Natural killer cell (primary cell): ENCODE results near the gene LIPT1. TPM values are rescaled to one million over a fixed set of nuclear protein-coding genes. Genes with fewer than 3 reads are reported as not detected.
A peak's percentile ranks its signal among the peaks of the same experiment; 100 is the strongest.

Experiments used
- ATAC-seq, 3 donors: fragments of 150-1000 bp in 2 of 3; fragments of 200-7000 bp in 1 of 3; cut with Tn5 transposase; 1 replicate in 1 of 3; 2 replicates in 2 of 3; pipeline ENCODE4 v1.10.0; 2021; ENCODE audit warnings: mild to moderate bottlenecking in 2 of 3, moderate library complexity in 2 of 3
- DNase-seq, 2 donors: peaks; one replicate each; pipeline versions ENCODE4 v3.0.0 to v3.0.0-alpha.2; 2013 to 2021; ENCODE audit warnings: mixed read lengths in 1 of 2
- H3K27ac ChIP-seq: one replicate; pipeline ENCODE4 v1.5.1; 2013; ENCODE audit warnings: mild to moderate bottlenecking, low read length
- H3K27me3 ChIP-seq: one replicate; pipeline ENCODE4 v1.6.1; 2013; ENCODE audit warnings: low read length; ENCODE audit not compliant: control insufficient read depth, insufficient read depth
- H3K36me3 ChIP-seq: one replicate; pipeline ENCODE4 v1.6.1; 2013; ENCODE audit warnings: low read length; ENCODE audit not compliant: control insufficient read depth, insufficient read depth
- H3K4me1 ChIP-seq: one replicate; pipeline ENCODE4 v1.6.1; 2013; ENCODE audit warnings: low read length; ENCODE audit not compliant: control insufficient read depth, insufficient read depth
- H3K4me3 ChIP-seq: one replicate; pipeline ENCODE4 v1.5.1; 2013; ENCODE audit warnings: low read length
- H3K9me3 ChIP-seq: one replicate; pipeline ENCODE4 v1.6.1; 2013; ENCODE audit warnings: low read length; ENCODE audit not compliant: control insufficient read depth, insufficient read depth
- H3K27ac Mint-ChIP-seq, 2 donors: one replicate each; pipeline ENCODE4 v1.8.0; 2022; ENCODE audit warnings: mild to moderate bottlenecking in 2 of 2, mixed read lengths in 2 of 2, moderate library complexity in 1 of 2
- H3K27me3 Mint-ChIP-seq, 2 donors: one replicate each; pipeline ENCODE4 v1.8.0; 2022; ENCODE audit warnings: low read depth in 2 of 2, mixed read lengths in 2 of 2
- H3K36me3 Mint-ChIP-seq: one replicate; pipeline ENCODE4 v1.8.0; 2022; ENCODE audit warnings: mixed read lengths
- H3K4me1 Mint-ChIP-seq, 2 donors: one replicate each; pipeline ENCODE4 v1.8.0; 2022; ENCODE audit warnings: mixed read lengths in 2 of 2
- H3K4me3 Mint-ChIP-seq: one replicate; pipeline ENCODE4 v1.8.0; 2022; ENCODE audit warnings: mild to moderate bottlenecking, moderate library complexity, mixed read lengths
- H3K9me3 Mint-ChIP-seq, 2 donors: one replicate each; pipeline ENCODE4 v1.8.0; 2022; ENCODE audit warnings: mixed read lengths in 2 of 2
- CTCF ChIP-seq: fragments of 200-600 bp; IDR thresholded peaks from one replicate; pipeline ENCODE4 v1.8.0; 2022; ENCODE audit warnings: antibody characterized with exemption
- WGBS: methylation state at CpG from one replicate; pipeline ENCODE4 v1.1.7; 2013; ENCODE audit warnings: missing lambda C conversion rate; ENCODE audit not compliant: insufficient coverage; 5-methylcytosine and 5-hydroxymethylcytosine counted together
- intact Hi-C: fragments of 100-400 bp; cut with micrococcal nuclease; formaldehyde crosslinking; loops from one replicate; pipeline ENCODE4 v1.14.2; 2022
- total RNA-seq, 4 donors: library from RNA; stranded (reverse); fragments of 120-200 nt in 1 of 4; gene quantifications; one replicate each; pipeline versions ENCODE4 v1.2.3 to v1.2.4, GENCODE V29; 2013 to 2022

The LIPT1 gene
- total RNA-seq, 3 donors from 2014 or later (not counting 1 experiment from before 2014, with no cell fraction given), result 12.0 to 21.4 (median 17.3) TPM

DNA sequence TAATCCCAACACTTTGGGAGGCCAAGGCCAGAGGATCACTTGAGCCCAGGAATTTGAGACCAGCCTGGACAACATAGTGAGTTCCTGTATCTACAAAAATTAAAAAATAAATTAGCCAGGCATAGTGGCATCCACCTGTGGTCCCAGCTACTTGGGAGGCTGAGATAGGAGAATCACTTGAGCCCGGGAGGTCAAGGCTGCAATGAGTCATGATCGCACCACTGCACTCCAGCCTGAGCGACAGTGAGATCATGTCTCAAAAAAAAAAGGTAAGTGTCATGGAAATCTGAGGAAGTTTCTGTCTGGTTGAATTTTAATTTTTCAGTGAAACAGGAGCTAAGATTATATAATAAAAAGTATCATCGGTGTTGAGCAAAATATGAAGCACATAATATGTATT is 15.8 kb upstream of the LIPT1 start:
- peaks cover 2 to 3% of the 10 kb centered on the region in 2 donors for H3K9me3 Mint-ChIP-seq
- H3K36me3 Mint-ChIP-seq, result peaks cover 7% of the 10 kb centered on the region

GRCh38 chr2:99140056-99140859 is 14.5 kb upstream of the LIPT1 start:
- Mint-ChIP-seq H3K9me3 (no peaks in the 10 kb centered on the region), H3K27ac (peak overlapping the region; percentile 96 to 100), H3K4me1 (peaks cover 23 to 25% of the 10 kb centered on the region in 2 donors), H3K27me3 (no peaks in the 10 kb centered on the region), H3K36me3 (no peaks in the 10 kb centered on the region), H3K4me3 (peak overlapping the region; percentile 97)
- Histone ChIP-seq H3K4me3 (peak overlapping the region; percentile 96), H3K36me3 (no peaks in the 10 kb centered on the region), H3K4me1 (peaks cover 10% of the 10 kb centered on the region), H3K27ac (peak overlapping the region; percentile 95), H3K27me3 (no peaks in the 10 kb centered on the region), H3K9me3 (no peaks in the 10 kb centered on the region)
- DNase-seq (no peak), ATAC-seq (no peak)
- 25% methylated on average over 13 of the region's 17 CpGs for WGBS
- TF ChIP-seq CTCF, result no peak
- intact Hi-C loops, result no loop called here

More for the DNA sequence above, 15.8 kb upstream of the LIPT1 start:
- Mint-ChIP-seq H3K27ac (no peak overlapping the region), H3K4me1 (peaks cover 23 to 25% of the 10 kb centered on the region in 2 donors), H3K4me3 (peak overlapping the region; percentile 42), H3K27me3 (peaks cover 0 to 2% of the 10 kb centered on the region in 2 donors)
- no peak overlapping the region for H3K27ac ChIP-seq
- intact Hi-C loops, result no loop called here
- H3K36me3 ChIP-seq, result no peaks in the 10 kb centered on the region
- H3K4me3 ChIP-seq, result no peak overlapping the region
- H3K9me3 ChIP-seq, result peaks cover 3% of the 10 kb centered on the region
- H3K27me3 ChIP-seq, result no peaks in the 10 kb centered on the region
- no peak for ATAC-seq
- no peak for DNase-seq
- H3K4me1 ChIP-seq, result peaks cover 13% of the 10 kb centered on the region
- no peak for TF ChIP-seq CTCF
- 97% methylated on average over 3 of the region's 4 CpGs for WGBS

GRCh38 chr2:99140860-99141109 is 14.0 kb upstream of the LIPT1 start:
- Mint-ChIP-seq H3K4me3 (peak overlapping the region; percentile 97), H3K9me3 (no peaks in the 10 kb centered on the region), H3K27me3 (no peaks in the 10 kb centered on the region), H3K4me1 (peaks cover 23 to 25% of the 10 kb centered on the region in 2 donors), H3K27ac (peak overlapping the region; percentile 96 to 100), H3K36me3 (no peaks in the 10 kb centered on the region)
- TF ChIP-seq CTCF, result no peak
- H3K4me1 ChIP-seq, result peaks cover 9% of the 10 kb centered on the region
- no peaks in the 10 kb centered on the region for H3K9me3 ChIP-seq
- WGBS, result 0% methylated on average over 21 of the region's 21 CpGs
- H3K27ac ChIP-seq, result peak overlapping the region; percentile 95
- intact Hi-C loops, result loop anchor here (1.0 kb wide), 3 partner anchors 14 to 349 kb away; partner anchors contain the start of genes LIPT1, MITD1, MRPL30 and TSGA10
- H3K4me3 ChIP-seq, result peak overlapping the region; percentile 96
- DNase-seq (no peak), ATAC-seq (peak; percentile 31 to 46 (median 34))
- H3K36me3 ChIP-seq, result no peaks in the 10 kb centered on the region
- H3K27me3 ChIP-seq, result no peaks in the 10 kb centered on the region
